ENCODE measurements around the gene CD151.

The CD151 gene

GRCh38 chr11:799641-800316 is 33.0 kb upstream of the CD151 start:
- H3K27ac ChIP-seq: peak overlapping the region; percentile 89

GRCh38 chr11:800473-800872 is 32.3 kb upstream of the CD151 start:
- TF ChIP-seq, protein P1, sequence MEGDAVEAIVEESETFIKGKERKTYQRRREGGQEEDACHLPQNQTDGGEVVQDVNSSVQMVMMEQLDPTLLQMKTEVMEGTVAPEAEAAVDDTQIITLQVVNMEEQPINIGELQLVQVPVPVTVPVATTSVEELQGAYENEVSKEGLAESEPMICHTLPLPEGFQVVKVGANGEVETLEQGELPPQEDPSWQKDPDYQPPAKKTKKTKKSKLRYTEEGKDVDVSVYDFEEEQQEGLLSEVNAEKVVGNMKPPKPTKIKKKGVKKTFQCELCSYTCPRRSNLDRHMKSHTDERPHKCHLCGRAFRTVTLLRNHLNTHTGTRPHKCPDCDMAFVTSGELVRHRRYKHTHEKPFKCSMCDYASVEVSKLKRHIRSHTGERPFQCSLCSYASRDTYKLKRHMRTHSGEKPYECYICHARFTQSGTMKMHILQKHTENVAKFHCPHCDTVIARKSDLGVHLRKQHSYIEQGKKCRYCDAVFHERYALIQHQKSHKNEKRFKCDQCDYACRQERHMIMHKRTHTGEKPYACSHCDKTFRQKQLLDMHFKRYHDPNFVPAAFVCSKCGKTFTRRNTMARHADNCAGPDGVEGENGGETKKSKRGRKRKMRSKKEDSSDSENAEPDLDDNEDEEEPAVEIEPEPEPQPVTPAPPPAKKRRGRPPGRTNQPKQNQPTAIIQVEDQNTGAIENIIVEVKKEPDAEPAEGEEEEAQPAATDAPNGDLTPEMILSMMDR (conservative IDR thresholded peaks at IDR 0.05): no peak
- H3K27ac ChIP-seq: no peak overlapping the region

More at GRCh38 chr11:799641-800316, 33.0 kb upstream of the CD151 start:
- TF ChIP-seq, protein P1 (conservative IDR thresholded peaks at IDR 0.05): no peak

DNA sequence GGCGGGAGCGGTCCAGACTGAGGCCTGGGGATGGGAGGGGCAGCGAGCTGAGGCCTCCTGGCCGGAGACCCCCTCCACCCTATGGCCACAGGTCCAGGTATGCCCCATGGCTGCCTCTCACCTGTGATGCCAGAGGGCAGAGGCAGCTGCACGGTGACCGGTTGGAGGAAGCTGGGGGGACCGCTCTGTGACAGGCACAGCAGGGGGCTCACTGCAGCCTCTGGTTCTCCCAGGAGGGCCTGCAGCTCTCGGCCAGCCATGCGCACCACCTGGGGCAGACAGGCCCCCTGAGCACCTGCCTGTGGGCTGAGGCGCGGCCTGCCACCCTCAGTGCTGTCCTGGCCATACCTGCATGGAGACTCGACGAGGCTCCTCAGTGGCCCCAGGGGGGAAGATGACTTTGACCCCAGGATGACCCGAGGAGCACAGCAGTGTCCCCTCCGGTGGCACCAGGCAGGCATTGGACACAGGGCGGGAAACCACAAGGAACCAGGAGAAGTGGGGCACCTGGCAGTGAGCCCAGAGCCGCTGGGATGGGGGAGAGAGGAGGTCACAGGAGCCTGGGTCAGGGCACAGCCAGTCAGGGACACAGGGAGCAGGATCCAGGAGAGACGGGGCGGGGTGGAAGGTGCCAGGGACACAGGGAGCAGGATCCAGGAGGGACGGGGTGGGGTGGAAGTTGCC is 31.5 kb upstream of the CD151 start:
- TF ChIP-seq, protein P1 (conservative IDR thresholded peaks at IDR 0.05): no peak

DNA sequence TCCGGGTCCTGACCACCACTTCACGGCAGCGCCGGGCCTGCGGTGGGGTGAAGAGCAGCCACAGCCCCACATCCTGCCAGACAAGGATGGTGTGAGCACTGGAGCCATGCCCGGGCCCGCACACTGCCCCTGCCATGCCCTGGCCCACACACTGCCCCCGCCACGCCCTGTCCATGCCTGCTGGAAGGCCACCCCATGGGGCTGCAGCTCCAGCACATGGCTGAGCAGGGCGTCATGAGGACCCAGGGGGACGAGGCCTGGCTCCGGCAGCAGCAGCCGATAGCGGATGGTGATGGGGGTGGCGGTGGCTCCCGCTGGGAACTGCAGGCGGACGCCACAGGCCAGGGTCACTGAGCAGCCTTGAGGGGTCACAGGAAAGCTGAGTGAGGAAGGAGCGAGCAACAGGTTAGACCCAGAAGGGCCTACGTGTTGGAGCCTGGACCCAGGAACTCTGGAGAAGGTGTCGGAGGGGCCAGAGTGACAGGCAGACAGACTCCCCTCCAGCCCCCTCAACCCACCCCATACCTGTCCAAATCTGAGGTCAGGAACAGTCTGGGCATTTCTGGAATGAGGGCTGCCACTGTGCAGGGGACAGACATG is 30.6 kb upstream of the CD151 start:
- no peak overlapping the region for H3K27ac ChIP-seq
- TF ChIP-seq, protein P1 (conservative IDR thresholded peaks at IDR 0.05): no peak

More for the DNA sequence above, 31.5 kb upstream of the CD151 start:
- no peak overlapping the region for H3K27ac ChIP-seq

GRCh38 chr11:802693-803466 is 29.9 kb upstream of the CD151 start:
- TF ChIP-seq, protein P1 (conservative IDR thresholded peaks at IDR 0.05): no peak
- no peak overlapping the region; the same call in 1 of the 2 replicates for H3K27ac ChIP-seq

GRCh38 chr11:803467-803742 is 29.3 kb upstream of the CD151 start:
- H3K27ac ChIP-seq: peak overlapping the region; percentile 84; the same call in 1 of the 2 replicates
- TF ChIP-seq, protein P1 (conservative IDR thresholded peaks at IDR 0.05): no peak

All from VCaP (cell line).